HCT116 (cell line): ENCODE measurements around the gene TRIM26. TPM values are rescaled to one million over a fixed set of nuclear protein-coding genes. Genes with fewer than 3 reads are reported as not detected.
"Not testable (repeated sequence)": the region's sequence is repeated elsewhere in the genome, so short reads cannot be mapped to it uniquely, and the experiment has no call there.

Experiments
- ATAC-seq: fragments of 200-7000 bp; cut with Tn5 transposase; 2 replicates; pipeline ENCODE4 v1.9.1; 2020; ENCODE audit warnings: mild to moderate bottlenecking, moderate library complexity
- BruUV-seq: library from RNA; stranded (reverse); fragments of 400-500 nt; replicated peaks from 2 replicates; lab custom pipeline; 2021; lab: Mats Ljungman, UMichigan
- CTCF ChIA-PET: fragments of 300-600 bp; sonication (Branson Sonifier 250); formaldehyde crosslinking; loops from one replicate; lab custom pipeline; 2021; ENCODE audit warnings: antibody characterized with exemption; lab: Charles Lee
- POLR2A ChIA-PET: fragments of 300-600, 350-600 bp; sonication (Branson Sonifier 250); formaldehyde crosslinking; loops from one replicate; lab custom pipeline; 2021; ENCODE audit warnings: antibody characterized with exemption; lab: Charles Lee
- RAD21 ChIA-PET, 2 experiments: fragments of 300-600 bp; sonication (Branson Sonifier 250); formaldehyde crosslinking; loops; one replicate each; lab custom pipeline; 2023; ENCODE audit warnings: low total read pairs in 2 of 2; ENCODE audit not compliant: uncharacterized antibody in 2 of 2, unreplicated experiment in 2 of 2, low non-redundant PET in 1 of 2; lab: Charles Lee
- DNase-seq: peaks from one replicate; pipeline ENCODE4 v3.0.0-alpha.2; 2010; ENCODE audit warnings: low read depth, low spot score
- H2AFZ ChIP-seq: fragments of 200-600 bp; shearing (Covaris generic), sonication (generic); 2 replicates; pipeline ENCODE4 v1.6.1; 2017; ENCODE audit warnings: low read depth, mixed run types, mixed read lengths, antibody characterized with exemption, low read length; ENCODE audit not compliant: poor library complexity, severe bottlenecking
- H3K27ac ChIP-seq: 2 replicates; pipeline ENCODE4 v1.5.1; 2012; ENCODE audit warnings: low read depth, low read length
- H3K27me3 ChIP-seq: fragments of 200-600 bp; sonication (generic); 2 replicates; pipeline ENCODE4 v1.6.1; 2016; ENCODE audit warnings: mixed run types, low read length, mixed read lengths; ENCODE audit not compliant: insufficient read depth
- H3K36me3 ChIP-seq, 2 experiments: fragments of 200-500 bp in 1 of 2; fragments of 200-600 bp in 1 of 2; sonication (Bioruptor generic) in 1 of 2; sonication (generic) in 1 of 2; 2 replicates each; pipeline versions ENCODE4 v1.5.1 to v1.6.1; 2014 to 2016; ENCODE audit warnings: low read length in 2 of 2, inconsistent platforms in 1 of 2, mixed read lengths in 1 of 2, mixed run types in 1 of 2; ENCODE audit not compliant: insufficient read depth in 2 of 2, control insufficient read depth in 1 of 2
- H3K4me1 ChIP-seq, 2 experiments: fragments of 200-600 bp in 1 of 2; sonication (generic) in 1 of 2; 2 replicates each; pipeline versions ENCODE4 v1.5.1 to v1.6.1; 2012 to 2017; ENCODE audit warnings: low read length in 2 of 2, inconsistent platforms in 1 of 2, mild to moderate bottlenecking in 1 of 2, mixed read lengths in 1 of 2, mixed run types in 1 of 2, moderate library complexity in 1 of 2; ENCODE audit not compliant: insufficient read depth in 2 of 2, control insufficient read depth in 1 of 2
- H3K4me2 ChIP-seq: fragments of 200-600 bp; sonication (generic); 2 replicates; pipeline ENCODE4 v1.6.1; 2017; ENCODE audit warnings: mixed run types, low read length, mixed read lengths
- H3K4me3 ChIP-seq, 2 experiments: fragments of 200-600 bp in 1 of 2; sonication (generic) in 1 of 2; replicated peaks in 1 of 2; 2 replicates each; pipeline ENCODE4 v1.5.1; 2011 to 2016; ENCODE audit warnings: low read length in 2 of 2, control low read depth in 1 of 2, low read depth in 1 of 2, mild to moderate bottlenecking in 1 of 2, mixed read lengths in 1 of 2, mixed run types in 1 of 2
- H3K79me2 ChIP-seq: fragments of 200-600 bp; sonication (generic); 2 replicates; pipeline ENCODE4 v1.6.1; 2017; ENCODE audit warnings: mild to moderate bottlenecking, mixed run types, low read length, moderate library complexity, mixed read lengths; ENCODE audit not compliant: insufficient read depth
- H3K9ac ChIP-seq: fragments of 200-600 bp; sonication (generic); 2 replicates; pipeline ENCODE4 v1.6.1; 2016; ENCODE audit warnings: low read length, mixed read lengths
- H3K9me2 ChIP-seq: fragments of 200-600 bp; sonication (generic), shearing (Covaris generic); 2 replicates; pipeline ENCODE4 v1.6.1; 2017; ENCODE audit warnings: mixed run types, mild to moderate bottlenecking, moderate library complexity; ENCODE audit not compliant: insufficient read depth
- H3K9me3 ChIP-seq, 2 experiments: fragments of 200-500 bp in 1 of 2; fragments of 200-600 bp in 1 of 2; sonication (Bioruptor generic) in 1 of 2; sonication (generic) in 1 of 2; 2 replicates each; pipeline ENCODE4 v1.6.1; 2014 to 2017; ENCODE audit warnings: low read length in 2 of 2, mixed read lengths in 2 of 2, inconsistent platforms in 1 of 2, low read depth in 1 of 2, mild to moderate bottlenecking in 1 of 2, mixed run types in 1 of 2, moderate library complexity in 1 of 2; ENCODE audit not compliant: control insufficient read depth in 1 of 2, insufficient read depth in 1 of 2
- H4K20me1 ChIP-seq: fragments of 200-600 bp; sonication (generic), shearing (Covaris generic); 2 replicates; pipeline ENCODE4 v1.6.1; 2017; ENCODE audit warnings: mixed run types, mild to moderate bottlenecking, moderate library complexity; ENCODE audit not compliant: insufficient read depth
- CEBPB ChIP-seq: IDR thresholded peaks from 2 replicates; pipeline ENCODE4 v1.6.1; 2012; ENCODE audit warnings: low read depth
- EGR1 ChIP-seq: IDR thresholded peaks from 2 replicates; pipeline ENCODE4 v1.6.1; 2012; ENCODE audit warnings: low read depth
- TCF7L2 ChIP-seq: IDR thresholded peaks from 2 replicates; pipeline ENCODE4 v1.7.0; 2011; ENCODE audit warnings: borderline replicate concordance, inconsistent platforms; ENCODE audit not compliant: insufficient read depth, insufficient read length; ENCODE audit errors: extremely low read depth
- intact Hi-C: fragments of 100-400 bp; cut with micrococcal nuclease; formaldehyde crosslinking; loops from 2 replicates; pipeline ENCODE4 v1.10.0; 2022
- total RNA-seq: library from RNA; stranded (reverse); gene quantifications from one replicate; pipeline ENCODE4 v1.2.1, GENCODE V29; 2021; ENCODE audit not compliant: unreplicated experiment
- TF ChIP-seq, protein P1 (sequence below), 3 experiments: fragments of 200-600 bp in 1 of 3; sonication (generic) in 1 of 3; IDR thresholded peaks in 2 of 3; conservative IDR thresholded peaks in 1 of 3; 2 replicates each; pipeline ENCODE4 v1.5.1; 2012 to 2017; ENCODE audit warnings: low read depth in 2 of 3, low read length in 2 of 3, antibody characterized with exemption in 1 of 3, borderline replicate concordance in 1 of 3, control low read depth in 1 of 3, mild to moderate bottlenecking in 1 of 3, mixed read lengths in 1 of 3, mixed run types in 1 of 3, moderate library complexity in 1 of 3; ENCODE audit not compliant: insufficient read depth in 1 of 3
- TF ChIP-seq, protein P2 (sequence below): IDR thresholded peaks from 2 replicates; pipeline ENCODE4 v1.6.1; 2012; ENCODE audit warnings: low read depth

TRIM26 gene
- total RNA-seq, 1 experiment from 2014 or later = 32.2 TPM

DNA sequence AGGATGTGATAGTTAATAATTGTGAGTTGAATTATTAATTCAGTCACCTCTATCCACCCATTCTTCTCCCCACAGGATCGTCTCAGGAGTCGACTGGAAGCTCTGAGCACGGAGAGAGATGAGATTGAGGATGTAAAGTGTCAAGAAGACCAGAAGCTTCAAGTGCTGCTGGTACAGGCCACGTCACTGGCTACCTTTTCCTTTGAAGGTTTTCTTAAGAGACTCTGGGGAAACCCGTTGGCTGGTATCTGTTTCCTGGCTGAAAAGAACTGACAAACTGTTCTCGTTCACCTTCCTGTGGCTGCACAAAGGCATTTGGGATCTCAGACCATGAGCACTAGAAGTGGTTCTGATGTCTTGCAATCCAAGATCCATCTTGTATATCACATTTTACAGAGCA lies 46.1 kb downstream of the TRIM26 start:
- peaks cover 9 to 24% of the 10 kb centered on the region in 2 experiments; a peak in 3 of 4 replicates for H3K4me1 ChIP-seq
- H4K20me1 ChIP-seq = no peaks in the 10 kb centered on the region
- H3K4me2 ChIP-seq = no peak overlapping the region
- H3K9me2 ChIP-seq = no peaks in the 10 kb centered on the region
- TF ChIP-seq EGR1 (no peak), TCF7L2 (no peak), CEBPB (no peak)
- TF ChIP-seq, protein P1, sequence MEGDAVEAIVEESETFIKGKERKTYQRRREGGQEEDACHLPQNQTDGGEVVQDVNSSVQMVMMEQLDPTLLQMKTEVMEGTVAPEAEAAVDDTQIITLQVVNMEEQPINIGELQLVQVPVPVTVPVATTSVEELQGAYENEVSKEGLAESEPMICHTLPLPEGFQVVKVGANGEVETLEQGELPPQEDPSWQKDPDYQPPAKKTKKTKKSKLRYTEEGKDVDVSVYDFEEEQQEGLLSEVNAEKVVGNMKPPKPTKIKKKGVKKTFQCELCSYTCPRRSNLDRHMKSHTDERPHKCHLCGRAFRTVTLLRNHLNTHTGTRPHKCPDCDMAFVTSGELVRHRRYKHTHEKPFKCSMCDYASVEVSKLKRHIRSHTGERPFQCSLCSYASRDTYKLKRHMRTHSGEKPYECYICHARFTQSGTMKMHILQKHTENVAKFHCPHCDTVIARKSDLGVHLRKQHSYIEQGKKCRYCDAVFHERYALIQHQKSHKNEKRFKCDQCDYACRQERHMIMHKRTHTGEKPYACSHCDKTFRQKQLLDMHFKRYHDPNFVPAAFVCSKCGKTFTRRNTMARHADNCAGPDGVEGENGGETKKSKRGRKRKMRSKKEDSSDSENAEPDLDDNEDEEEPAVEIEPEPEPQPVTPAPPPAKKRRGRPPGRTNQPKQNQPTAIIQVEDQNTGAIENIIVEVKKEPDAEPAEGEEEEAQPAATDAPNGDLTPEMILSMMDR (IDR thresholded peaks at IDR 0.05 in 2 of 3, conservative IDR thresholded peaks at IDR 0.05 in 1 of 3; ENCODE audit: borderline replicate concordance in 1 of 3, insufficient read depth in 1 of 3, low read depth in 2 of 3, low read length in 2 of 3) = no peak
- TF ChIP-seq, protein P2, sequence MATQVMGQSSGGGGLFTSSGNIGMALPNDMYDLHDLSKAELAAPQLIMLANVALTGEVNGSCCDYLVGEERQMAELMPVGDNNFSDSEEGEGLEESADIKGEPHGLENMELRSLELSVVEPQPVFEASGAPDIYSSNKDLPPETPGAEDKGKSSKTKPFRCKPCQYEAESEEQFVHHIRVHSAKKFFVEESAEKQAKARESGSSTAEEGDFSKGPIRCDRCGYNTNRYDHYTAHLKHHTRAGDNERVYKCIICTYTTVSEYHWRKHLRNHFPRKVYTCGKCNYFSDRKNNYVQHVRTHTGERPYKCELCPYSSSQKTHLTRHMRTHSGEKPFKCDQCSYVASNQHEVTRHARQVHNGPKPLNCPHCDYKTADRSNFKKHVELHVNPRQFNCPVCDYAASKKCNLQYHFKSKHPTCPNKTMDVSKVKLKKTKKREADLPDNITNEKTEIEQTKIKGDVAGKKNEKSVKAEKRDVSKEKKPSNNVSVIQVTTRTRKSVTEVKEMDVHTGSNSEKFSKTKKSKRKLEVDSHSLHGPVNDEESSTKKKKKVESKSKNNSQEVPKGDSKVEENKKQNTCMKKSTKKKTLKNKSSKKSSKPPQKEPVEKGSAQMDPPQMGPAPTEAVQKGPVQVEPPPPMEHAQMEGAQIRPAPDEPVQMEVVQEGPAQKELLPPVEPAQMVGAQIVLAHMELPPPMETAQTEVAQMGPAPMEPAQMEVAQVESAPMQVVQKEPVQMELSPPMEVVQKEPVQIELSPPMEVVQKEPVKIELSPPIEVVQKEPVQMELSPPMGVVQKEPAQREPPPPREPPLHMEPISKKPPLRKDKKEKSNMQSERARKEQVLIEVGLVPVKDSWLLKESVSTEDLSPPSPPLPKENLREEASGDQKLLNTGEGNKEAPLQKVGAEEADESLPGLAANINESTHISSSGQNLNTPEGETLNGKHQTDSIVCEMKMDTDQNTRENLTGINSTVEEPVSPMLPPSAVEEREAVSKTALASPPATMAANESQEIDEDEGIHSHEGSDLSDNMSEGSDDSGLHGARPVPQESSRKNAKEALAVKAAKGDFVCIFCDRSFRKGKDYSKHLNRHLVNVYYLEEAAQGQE = no peak
- TF ChIP-seq, all 23 proteins: peak for 0
- ChIA-PET POLR2A (no interaction called here), RAD21 (no interaction called here), CTCF (interaction anchor here (1.9 kb wide), 1 partner anchor 64 kb away, joined by 6 read pairs; no protein-coding TSS in a partner anchor)
- ATAC-seq (no peak), DNase-seq (no peak)
- H3K4me3 ChIP-seq = no peak overlapping the region
- H3K36me3 ChIP-seq = no peaks in the 10 kb centered on the region
- no peaks in the 10 kb centered on the region for H3K79me2 ChIP-seq
- no peak overlapping the region for H2AFZ ChIP-seq
- no TSS peak for BruUV-seq
- H3K9me3 ChIP-seq = no peaks in the 10 kb centered on the region
- H3K27ac ChIP-seq = no peak overlapping the region
- no peaks in the 10 kb centered on the region for H3K27me3 ChIP-seq
- intact Hi-C loops = no loop called here
- H3K9ac ChIP-seq = no peak overlapping the region

DNA sequence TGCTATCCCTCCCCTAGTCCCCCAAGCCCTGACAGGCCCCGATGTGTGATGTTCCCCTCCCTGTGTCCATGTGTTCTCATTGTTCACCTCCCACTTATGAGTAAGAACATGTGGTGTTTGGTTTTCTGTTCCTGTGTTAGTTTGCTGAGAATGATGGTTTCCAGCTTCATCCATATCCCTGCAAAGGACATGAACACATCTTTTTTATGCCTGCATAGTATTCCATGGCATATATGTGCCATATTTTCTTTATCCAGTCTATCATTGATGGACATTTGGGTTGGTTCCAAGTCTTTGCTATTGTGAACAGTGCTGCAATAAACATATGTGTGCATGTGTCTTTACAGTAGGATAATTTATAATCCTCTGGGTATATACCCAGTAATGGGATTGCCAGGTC lies 48.0 kb downstream of the TRIM26 start:
- H3K9ac ChIP-seq, H3K36me3 ChIP-seq, H3K79me2 ChIP-seq, H4K20me1 ChIP-seq, DNase-seq, CTCF ChIA-PET, RAD21 ChIA-PET, ATAC-seq, H3K9me2 ChIP-seq, BruUV-seq, intact Hi-C loops, H3K9me3 ChIP-seq, H2AFZ ChIP-seq, H3K27ac ChIP-seq, H3K27me3 ChIP-seq, POLR2A ChIA-PET, H3K4me2 ChIP-seq, H3K4me3 ChIP-seq: not testable (repeated sequence)
- H3K4me1 ChIP-seq = peaks cover 9 to 25% of the 10 kb centered on the region in 2 experiments; a peak in 3 of 4 replicates
